ENCODE measurements around the gene ADSL. TPM values are rescaled to one million over a fixed set of nuclear protein-coding genes. Genes with fewer than 3 reads are reported as not detected.

The ADSL gene
- total RNA-seq, 1 experiment from 2014 or later: 120 TPM

GRCh38 chr22:40413873-40414272 is 67.6 kb downstream of the ADSL start:
- DNase-seq: no peak
- ChIA-PET POLR2A (no interaction called here), CTCF (no interaction called here)
- Mint-ChIP-seq H3K36me3 (ENCODE audit: insufficient read depth, unreplicated experiment) (peaks cover 47% of the 10 kb centered on the region), H3K27ac (ENCODE audit: unreplicated experiment) (no peak overlapping the region), H3K9me3 (ENCODE audit: unreplicated experiment) (no peaks in the 10 kb centered on the region), H3K4me3 (ENCODE audit: unreplicated experiment) (no peak overlapping the region), H3K4me1 (ENCODE audit: low read depth, unreplicated experiment) (no peaks in the 10 kb centered on the region), H3K27me3 (ENCODE audit: insufficient read depth, unreplicated experiment) (no peaks in the 10 kb centered on the region)
- TF ChIP-seq CTCF (IDR thresholded peaks at IDR 0.05; ENCODE audit: insufficient read depth in 1 of 2, low read depth in 1 of 2, low read length in 1 of 2, severe bottlenecking in 1 of 2, unreplicated experiment in 1 of 2): no peak
- Histone ChIP-seq H3K36me3 (ENCODE audit: control insufficient read depth, insufficient read depth, low read length) (no peaks in the 10 kb centered on the region; the same call in 1 of the 2 replicates), H3K4me1 (no peaks in the 10 kb centered on the region), H3K4me3 (ENCODE audit: low read depth, low read length) (no peak overlapping the region), H3K9me3 (no peaks in the 10 kb centered on the region), H3K27me3 (replicated peaks; ENCODE audit: control insufficient read depth, insufficient read depth, low read length) (no peaks in the 10 kb centered on the region)
- BruUV-seq (replicated peaks): no TSS peak
- intact Hi-C loops (cut with micrococcal nuclease; ENCODE audit: unreplicated experiment): no loop called here

- H3K36me3 Mint-ChIP-seq (ENCODE audit: insufficient read depth, unreplicated experiment): peaks cover 43% of the 10 kb centered on the region
- Histone ChIP-seq H3K36me3 (ENCODE audit: control insufficient read depth, insufficient read depth, low read length) (no peaks in the 10 kb centered on the region; the same call in 1 of the 2 replicates), H3K9me3 (no peaks in the 10 kb centered on the region), H3K27me3 (replicated peaks; ENCODE audit: control insufficient read depth, insufficient read depth, low read length) (no peaks in the 10 kb centered on the region), H3K4me3 (ENCODE audit: low read depth, low read length) (no peak overlapping the region), H3K4me1 (no peaks in the 10 kb centered on the region)
- DNase-seq: no peak
- intact Hi-C loops (cut with micrococcal nuclease; ENCODE audit: unreplicated experiment): no loop called here
- no peak overlapping the region for H3K27ac Mint-ChIP-seq (ENCODE audit: unreplicated experiment)
- no peak overlapping the region for H3K4me3 Mint-ChIP-seq (ENCODE audit: unreplicated experiment)
- BruUV-seq (replicated peaks): no TSS peak
- ChIA-PET CTCF (no interaction called here), POLR2A (no interaction called here)
- no peaks in the 10 kb centered on the region for H3K27me3 Mint-ChIP-seq (ENCODE audit: insufficient read depth, unreplicated experiment)
- no peaks in the 10 kb centered on the region for H3K9me3 Mint-ChIP-seq (ENCODE audit: unreplicated experiment)
- TF ChIP-seq CTCF (IDR thresholded peaks at IDR 0.05; ENCODE audit: insufficient read depth in 1 of 2, low read depth in 1 of 2, low read length in 1 of 2, severe bottlenecking in 1 of 2, unreplicated experiment in 1 of 2): no peak
- H3K4me1 Mint-ChIP-seq (ENCODE audit: low read depth, unreplicated experiment): no peaks in the 10 kb centered on the region
Measured at GRCh38 chr22:40414311-40414710, 68.0 kb downstream of the ADSL start.

- H3K9me3 Mint-ChIP-seq (ENCODE audit: unreplicated experiment): no peaks in the 10 kb centered on the region
- CTCF ChIA-PET: interaction anchor here (1.4 kb wide), 1 partner anchor 12 kb away, joined by 3 read pairs; no protein-coding TSS in a partner anchor
- Histone ChIP-seq H3K4me1 (no peaks in the 10 kb centered on the region), H3K36me3 (ENCODE audit: control insufficient read depth, insufficient read depth, low read length) (no peaks in the 10 kb centered on the region; the same call in 1 of the 2 replicates), H3K4me3 (ENCODE audit: low read depth, low read length) (no peak overlapping the region), H3K27me3 (replicated peaks; ENCODE audit: control insufficient read depth, insufficient read depth, low read length) (no peaks in the 10 kb centered on the region), H3K9me3 (no peaks in the 10 kb centered on the region)
- peaks cover 39% of the 10 kb centered on the region for H3K36me3 Mint-ChIP-seq (ENCODE audit: insufficient read depth, unreplicated experiment)
- BruUV-seq (replicated peaks): no TSS peak
- no peak for TF ChIP-seq CTCF (IDR thresholded peaks at IDR 0.05; ENCODE audit: insufficient read depth in 1 of 2, low read depth in 1 of 2, low read length in 1 of 2, severe bottlenecking in 1 of 2, unreplicated experiment in 1 of 2)
- H3K27ac Mint-ChIP-seq (ENCODE audit: unreplicated experiment): peak overlapping the region; percentile 25
- no peaks in the 10 kb centered on the region for H3K4me1 Mint-ChIP-seq (ENCODE audit: low read depth, unreplicated experiment)
- H3K27me3 Mint-ChIP-seq (ENCODE audit: insufficient read depth, unreplicated experiment): no peaks in the 10 kb centered on the region
- H3K4me3 Mint-ChIP-seq (ENCODE audit: unreplicated experiment): no peak overlapping the region
- DNase-seq: no peak
- POLR2A ChIA-PET: no interaction called here
- intact Hi-C loops (cut with micrococcal nuclease; ENCODE audit: unreplicated experiment): no loop called here
Measured at GRCh38 chr22:40414838-40415505, 68.7 kb downstream of the ADSL start.
